Measurements from ENCODE around the gene ZNF614.
"Not testable (repeated sequence)": the region's sequence is repeated elsewhere in the genome, so short reads cannot be mapped to it uniquely, and the experiment has no call there.

The ZNF614 gene

DNA sequence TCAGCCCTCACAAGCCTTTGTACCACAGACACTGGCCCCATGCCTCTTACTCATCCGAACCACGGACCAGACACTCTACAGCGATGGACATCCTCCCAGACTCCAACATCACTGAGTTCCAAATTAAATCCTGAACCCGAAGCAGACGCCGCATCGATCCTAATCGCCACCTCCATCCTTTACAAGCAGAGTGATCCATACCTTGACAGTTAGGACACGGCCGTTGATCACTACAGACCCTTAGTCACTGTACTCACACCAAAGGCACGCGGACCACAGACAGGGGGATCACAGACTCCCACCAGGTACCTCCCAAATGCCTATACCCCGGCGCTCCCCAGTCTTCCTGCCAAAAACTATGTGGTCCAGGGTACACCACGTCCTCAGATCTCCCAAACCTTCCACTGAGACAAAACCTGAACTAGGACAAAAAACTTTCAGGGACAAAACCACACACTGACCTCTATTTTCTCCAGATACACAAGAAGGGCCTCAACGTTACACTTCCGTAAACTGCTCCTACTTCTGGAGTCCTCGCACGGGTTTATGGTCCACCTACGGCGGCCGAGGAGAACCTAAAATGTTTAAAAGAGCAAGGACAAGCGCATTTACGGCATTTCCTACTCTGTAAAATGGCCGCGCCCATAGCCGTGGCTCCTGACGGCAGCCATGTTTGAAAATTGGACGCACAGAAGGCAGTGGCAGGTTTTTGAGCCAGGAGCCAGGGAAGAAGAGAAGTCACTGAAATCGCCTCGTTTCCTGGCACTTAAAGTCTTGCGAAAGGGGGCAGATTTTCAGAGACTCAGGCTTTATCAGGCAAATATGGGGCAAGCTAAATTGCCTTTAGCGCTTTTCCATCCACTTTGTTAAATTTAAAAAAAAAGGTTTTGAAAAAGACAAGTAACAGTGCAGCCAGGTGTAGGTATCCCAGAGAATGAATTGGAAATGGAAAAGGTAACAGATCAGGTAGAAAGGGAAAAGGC, 41.6 kb downstream of the ZNF614 start, which contains the start of gene ZNF350:
ZNF350 (minus strand) TSS at position 532 of the 983 bp plus-strand sequence. CDS start 12,480 bp downstream, outside the sequence.
- DNase-seq: peak; percentile 87

DNA sequence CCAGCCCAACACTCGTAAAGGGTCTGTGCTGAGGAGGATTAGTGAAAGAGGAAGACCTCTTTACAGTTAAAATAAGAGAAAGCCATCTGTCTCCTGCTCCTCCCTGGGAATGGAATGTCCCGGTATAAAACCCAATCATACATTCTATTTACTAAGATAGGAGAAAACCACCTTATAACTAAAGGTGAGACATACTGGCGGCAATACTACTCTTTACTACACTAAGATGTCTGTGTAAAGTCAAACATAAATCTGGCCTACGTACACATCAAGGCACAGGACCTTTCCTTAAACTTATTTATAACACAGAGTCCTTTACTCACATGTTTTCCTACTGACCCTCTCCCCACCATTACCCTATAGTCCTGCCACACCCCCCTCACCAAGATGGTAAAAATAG, 44.8 kb downstream of the ZNF614 start:
- DNase-seq: no peak

DNA sequence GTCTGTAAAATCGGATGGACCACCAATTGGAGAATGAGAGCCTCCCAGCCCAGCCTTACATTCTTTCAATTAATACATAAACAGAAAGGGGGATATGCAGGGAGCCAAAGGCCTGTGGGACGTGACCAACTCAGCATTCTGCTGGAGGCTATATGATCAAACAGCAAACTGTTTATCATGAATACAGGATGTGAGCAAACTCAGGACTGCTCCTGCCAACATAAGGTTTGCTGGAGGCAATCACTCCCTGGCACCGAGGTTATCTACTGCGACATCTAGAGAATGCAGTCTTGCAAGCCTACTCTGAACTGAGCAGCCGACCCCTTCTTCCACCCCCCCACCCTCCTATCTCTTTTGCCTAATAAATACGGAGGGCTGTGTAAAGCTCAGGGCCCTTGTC, 47.3 kb downstream of the ZNF614 start:
- DNase-seq: not testable (repeated sequence)

DNA sequence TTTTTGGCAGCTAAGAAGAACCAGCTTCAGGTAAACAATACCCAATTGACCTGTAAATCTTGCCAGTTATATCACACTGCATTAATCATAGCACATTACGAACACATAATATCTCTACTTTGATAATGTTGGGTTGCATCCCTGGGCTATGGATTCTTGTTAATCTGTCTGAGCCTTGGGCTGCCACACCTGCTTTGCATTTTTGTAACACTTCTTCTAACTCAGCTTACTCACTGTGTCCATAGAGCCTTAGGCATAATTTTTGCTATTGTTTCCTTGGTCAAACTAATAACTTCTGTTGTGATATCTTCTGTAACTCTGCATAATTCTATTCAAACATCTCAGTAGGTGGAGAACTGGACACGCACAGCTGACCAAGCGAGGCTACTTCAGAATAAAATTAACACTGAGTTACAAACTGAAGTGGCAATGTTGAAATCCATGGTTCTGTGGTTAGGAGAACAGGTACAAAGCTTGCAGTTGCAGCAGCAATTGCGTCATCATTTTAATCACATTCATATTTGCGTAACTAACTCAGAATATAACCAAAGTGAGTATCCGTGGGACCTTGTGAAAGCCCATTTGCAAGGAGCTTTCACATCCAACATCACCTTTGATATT, 48.0 kb downstream of the ZNF614 start:
- no peak for DNase-seq

DNA sequence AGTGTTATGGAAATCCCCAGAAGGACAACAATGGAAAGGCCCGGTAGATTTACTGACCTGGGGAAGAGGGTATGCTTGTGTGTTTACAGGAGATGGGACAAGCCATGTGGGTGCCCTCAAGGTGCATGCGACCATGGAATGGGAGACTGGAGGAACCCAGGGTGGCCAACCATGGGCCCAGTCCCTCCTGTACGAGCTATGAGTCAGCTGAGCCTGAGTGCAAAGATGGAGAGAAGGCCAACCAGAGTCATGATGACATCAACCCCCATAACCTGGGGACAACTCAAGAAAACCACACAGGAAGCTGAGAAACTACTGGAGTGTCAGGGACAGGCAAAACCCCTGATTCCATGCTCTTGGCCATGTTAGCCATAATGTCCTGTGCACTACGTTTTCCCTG, 49.3 kb downstream of the ZNF614 start:
- no peak for DNase-seq

DNA sequence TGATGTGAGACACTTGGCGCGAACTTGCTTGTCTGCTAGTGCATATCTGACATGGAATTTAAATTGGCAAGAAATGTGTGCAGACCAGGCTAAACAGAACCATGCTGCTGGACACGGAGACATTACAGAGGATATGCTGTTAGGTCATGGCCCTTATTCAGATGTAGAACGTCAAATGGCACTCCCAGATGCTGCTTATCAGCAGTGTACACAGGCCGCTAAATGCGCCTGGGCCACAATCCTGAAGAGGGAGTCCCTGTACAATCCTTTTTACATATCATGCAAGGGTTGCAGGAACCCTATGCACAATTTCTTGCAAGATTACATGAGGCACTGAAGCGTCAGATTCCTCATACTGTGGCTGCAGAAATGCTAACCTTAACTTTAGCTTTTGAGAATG, 50.8 kb downstream of the ZNF614 start:
- DNase-seq: no peak

DNA sequence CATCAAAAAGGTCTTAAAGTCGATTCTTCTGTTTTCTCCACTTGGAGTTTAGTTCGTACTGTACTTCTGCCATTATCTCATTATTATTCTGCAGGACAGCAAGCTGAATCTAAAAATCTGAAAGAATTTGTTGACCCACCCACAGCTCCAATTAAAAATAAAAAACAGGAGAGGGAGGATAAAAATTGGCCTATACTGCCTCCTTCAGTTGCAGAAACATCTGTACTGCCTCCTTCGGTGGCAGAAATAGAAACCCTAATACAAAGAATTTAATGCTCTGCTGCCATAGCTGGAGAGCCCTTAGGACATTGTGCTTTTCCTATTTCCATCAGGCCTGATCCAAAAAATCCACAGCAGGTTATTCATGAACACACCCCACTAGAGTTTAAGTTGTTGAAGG, 51.3 kb downstream of the ZNF614 start:
- no peak for DNase-seq

DNA sequence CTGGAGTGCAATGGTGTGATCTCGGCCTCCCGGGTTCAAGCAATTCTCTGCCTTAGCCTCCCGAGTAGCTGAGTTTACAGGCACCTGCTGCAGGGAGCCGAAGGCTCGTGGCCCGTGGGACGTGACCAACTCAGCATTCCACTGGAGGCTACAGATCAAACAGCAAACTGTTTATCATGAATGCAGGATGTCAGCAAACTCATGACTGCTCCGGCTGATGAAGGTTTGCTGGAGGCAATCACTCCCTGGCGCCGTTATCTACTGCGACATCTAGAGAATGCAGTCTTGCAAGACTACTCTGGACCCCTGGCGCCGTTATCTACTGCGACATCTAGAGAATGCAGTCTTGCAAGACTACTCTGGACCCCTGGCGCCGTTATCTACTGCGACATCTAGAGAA, 52.4 kb downstream of the ZNF614 start:
- not testable (repeated sequence) for DNase-seq

DNA sequence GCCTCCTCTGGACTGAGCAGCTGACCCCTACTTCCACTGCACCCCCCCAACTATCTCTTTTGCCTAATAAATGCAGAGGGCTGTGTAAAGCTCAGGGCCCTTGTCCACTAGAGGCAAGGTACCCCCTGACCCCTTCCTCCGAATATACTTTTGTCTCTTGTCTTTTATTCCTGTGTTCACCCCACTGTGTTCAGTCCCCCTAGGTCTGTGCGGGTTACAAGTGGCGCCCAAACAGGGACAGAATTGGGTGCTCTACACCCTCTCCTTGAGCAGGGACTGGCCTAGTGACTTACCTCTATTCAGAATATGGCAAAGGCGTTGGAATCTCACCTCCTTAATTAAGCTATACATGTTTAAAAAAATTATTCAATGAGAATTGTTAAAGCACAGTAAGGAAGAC, 56.6 kb downstream of the ZNF614 start:
- DNase-seq: no peak

DNA sequence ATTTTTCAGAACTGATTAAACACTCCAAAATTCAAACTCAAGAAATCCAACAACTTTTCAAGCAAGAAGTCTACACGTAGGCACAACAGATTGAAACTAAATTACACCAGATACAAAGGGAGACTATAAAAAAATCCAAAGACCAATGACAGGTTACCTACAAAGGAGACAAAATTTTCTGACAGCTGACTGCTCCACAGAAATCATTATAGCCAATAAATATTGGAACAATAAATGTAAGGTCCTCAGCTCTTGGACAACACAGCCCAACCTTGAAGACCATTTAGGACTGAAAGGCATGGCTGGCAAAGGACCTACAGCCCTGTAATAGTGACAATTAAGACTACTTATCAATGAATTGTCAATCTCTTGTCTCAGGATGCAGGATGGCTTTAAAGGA, 57.5 kb downstream of the ZNF614 start:
- DNase-seq: no peak

DNA sequence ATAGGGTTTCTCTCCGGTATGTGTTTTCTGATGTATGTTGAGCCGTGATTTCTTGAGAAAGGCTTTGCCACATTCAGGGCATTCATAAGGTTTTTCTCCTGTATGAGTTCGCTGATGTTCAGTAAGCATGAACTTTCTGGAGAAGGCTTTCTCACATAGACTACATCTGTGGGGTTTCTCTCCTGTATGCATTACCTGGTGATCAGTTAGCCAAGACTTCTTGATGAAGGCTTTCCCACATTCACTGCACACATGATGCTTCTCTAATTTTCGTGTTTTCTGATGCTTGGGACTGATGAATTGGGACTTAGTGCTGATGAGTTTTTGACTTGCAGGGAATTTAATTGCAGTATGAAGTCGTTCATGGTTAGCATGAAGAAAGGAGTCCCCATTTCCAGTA, 62.6 kb downstream of the ZNF614 start:
- DNase-seq: no peak

All from NCI-H345 (cell line).